ENCODE results near the gene ZSCAN5A. TPM values are rescaled to one million over a fixed set of nuclear protein-coding genes. Genes with fewer than 3 reads are reported as not detected.
"Not testable (repeated sequence)": the region's sequence is repeated elsewhere in the genome, so short reads cannot be mapped to it uniquely, and the experiment has no call there.

Gene ZSCAN5A
- polyA plus RNA-seq, 4 donors = 5.4 to 10.4 (median 7.5) TPM

GRCh38 chr19:56258272-56258671 is 56.4 kb downstream of the ZSCAN5A start:
- Histone ChIP-seq H3K9me3 (ENCODE audit: control insufficient read depth in 2 of 2, insufficient read depth in 1 of 2, low read depth in 1 of 2, low read length in 1 of 2) (no peaks in the 10 kb centered on the region), H3K4me1 (ENCODE audit: control insufficient read depth in 3 of 3, insufficient read depth in 2 of 3, low read depth in 1 of 3, low read length in 2 of 3) (no peaks in the 10 kb centered on the region), H3K27ac (ENCODE audit: low read depth in 1 of 3, low read length in 2 of 3) (no peak overlapping the region), H3K36me3 (ENCODE audit: control insufficient read depth in 3 of 3, insufficient read depth in 2 of 3, low read depth in 1 of 3, low read length in 3 of 3) (peaks cover 0 to 2% (median 0%) of the 10 kb centered on the region in 3 donors), H3K4me3 (ENCODE audit: low read depth in 1 of 3, low read length in 3 of 3) (no peak overlapping the region), H3K27me3 (ENCODE audit: control insufficient read depth in 3 of 3, insufficient read depth in 3 of 3, low read length in 3 of 3) (no peaks in the 10 kb centered on the region)
- FAIRE-seq = no peak
- 81 to 92% (median 88%) methylated on average over 12 of the region's 12 CpGs for WGBS, 3 donors
- no peak for DNase-seq

- Histone ChIP-seq H3K36me3 (ENCODE audit: control insufficient read depth in 3 of 3, insufficient read depth in 2 of 3, low read depth in 1 of 3, low read length in 3 of 3) (no peaks in the 10 kb centered on the region), H3K4me1 (ENCODE audit: control insufficient read depth in 3 of 3, insufficient read depth in 2 of 3, low read depth in 1 of 3, low read length in 2 of 3) (no peaks in the 10 kb centered on the region), H3K4me3 (ENCODE audit: low read depth in 1 of 3, low read length in 3 of 3) (no peak overlapping the region), H3K27me3 (ENCODE audit: control insufficient read depth in 3 of 3, insufficient read depth in 3 of 3, low read length in 3 of 3) (no peaks in the 10 kb centered on the region), H3K9me3 (ENCODE audit: control insufficient read depth in 2 of 2, insufficient read depth in 1 of 2, low read depth in 1 of 2, low read length in 1 of 2) (peaks cover 0 to 6% of the 10 kb centered on the region in 2 donors), H3K27ac (ENCODE audit: low read depth in 1 of 3, low read length in 2 of 3) (no peak overlapping the region)
- no peak for FAIRE-seq
- DNase-seq = peak; percentile 37 to 49
- 64 to 65% (median 65%) methylated on average over 5 of the region's 5 CpGs for WGBS, 3 donors
Observed at GRCh38 chr19:56253737-56254136, 60.9 kb downstream of the ZSCAN5A start.

- 38 to 56% (median 48%) methylated on average over 10 of the region's 10 CpGs for WGBS, 3 donors
- DNase-seq (peak; percentile 61 to 82), FAIRE-seq (no peak)
- H3K36me3 ChIP-seq (ENCODE audit: control insufficient read depth in 3 of 3, insufficient read depth in 2 of 3, low read depth in 1 of 3, low read length in 3 of 3) = no peaks in the 10 kb centered on the region
- H3K27me3 ChIP-seq (ENCODE audit: control insufficient read depth in 3 of 3, insufficient read depth in 3 of 3, low read length in 3 of 3) = no peaks in the 10 kb centered on the region
- H3K4me1 ChIP-seq (ENCODE audit: control insufficient read depth in 3 of 3, insufficient read depth in 2 of 3, low read depth in 1 of 3, low read length in 2 of 3) = no peaks in the 10 kb centered on the region
- H3K9me3 ChIP-seq (ENCODE audit: control insufficient read depth in 2 of 2, insufficient read depth in 1 of 2, low read depth in 1 of 2, low read length in 1 of 2) = peaks cover 0 to 6% of the 10 kb centered on the region in 2 donors
- H3K27ac ChIP-seq (ENCODE audit: low read depth in 1 of 3, low read length in 2 of 3) = no peak overlapping the region
- no peak overlapping the region for H3K4me3 ChIP-seq (ENCODE audit: low read depth in 1 of 3, low read length in 3 of 3)
Observed at GRCh38 chr19:56252699-56253422, 61.8 kb downstream of the ZSCAN5A start.

- not testable (repeated sequence) for H3K27ac ChIP-seq (ENCODE audit: low read depth in 1 of 3, low read length in 2 of 3); FAIRE-seq; H3K4me1 ChIP-seq (ENCODE audit: control insufficient read depth in 3 of 3, insufficient read depth in 2 of 3, low read depth in 1 of 3, low read length in 2 of 3); H3K36me3 ChIP-seq (ENCODE audit: control insufficient read depth in 3 of 3, insufficient read depth in 2 of 3, low read depth in 1 of 3, low read length in 3 of 3); H3K9me3 ChIP-seq (ENCODE audit: control insufficient read depth in 2 of 2, insufficient read depth in 1 of 2, low read depth in 1 of 2, low read length in 1 of 2); H3K27me3 ChIP-seq (ENCODE audit: control insufficient read depth in 3 of 3, insufficient read depth in 3 of 3, low read length in 3 of 3); DNase-seq; H3K4me3 ChIP-seq (ENCODE audit: low read depth in 1 of 3, low read length in 3 of 3)
- WGBS, 3 donors = 95 to 98% (median 96%) methylated on average over 8 of the region's 8 CpGs
Observed at GRCh38 chr19:56248736-56249338, 65.8 kb downstream of the ZSCAN5A start.

- not testable (repeated sequence) for H3K9me3 ChIP-seq (ENCODE audit: control insufficient read depth in 2 of 2, insufficient read depth in 1 of 2, low read depth in 1 of 2, low read length in 1 of 2); H3K27me3 ChIP-seq (ENCODE audit: control insufficient read depth in 3 of 3, insufficient read depth in 3 of 3, low read length in 3 of 3); H3K4me3 ChIP-seq (ENCODE audit: low read depth in 1 of 3, low read length in 3 of 3); DNase-seq; H3K36me3 ChIP-seq (ENCODE audit: control insufficient read depth in 3 of 3, insufficient read depth in 2 of 3, low read depth in 1 of 3, low read length in 3 of 3); FAIRE-seq; H3K4me1 ChIP-seq (ENCODE audit: control insufficient read depth in 3 of 3, insufficient read depth in 2 of 3, low read depth in 1 of 3, low read length in 2 of 3); H3K27ac ChIP-seq (ENCODE audit: low read depth in 1 of 3, low read length in 2 of 3)
- WGBS, 3 donors = 74 to 90% (median 88%) methylated on average over 3 to 4 of the region's 4 CpGs
Observed at GRCh38 chr19:56245764-56246163, 68.9 kb downstream of the ZSCAN5A start.

GRCh38 chr19:56245121-56245740 is 69.4 kb downstream of the ZSCAN5A start:
- FAIRE-seq = no peak
- Histone ChIP-seq H3K4me1 (ENCODE audit: control insufficient read depth in 3 of 3, insufficient read depth in 2 of 3, low read depth in 1 of 3, low read length in 2 of 3) (no peaks in the 10 kb centered on the region), H3K4me3 (ENCODE audit: low read depth in 1 of 3, low read length in 3 of 3) (no peak overlapping the region), H3K27ac (ENCODE audit: low read depth in 1 of 3, low read length in 2 of 3) (no peak overlapping the region), H3K36me3 (ENCODE audit: control insufficient read depth in 3 of 3, insufficient read depth in 2 of 3, low read depth in 1 of 3, low read length in 3 of 3) (no peaks in the 10 kb centered on the region), H3K9me3 (ENCODE audit: control insufficient read depth in 2 of 2, insufficient read depth in 1 of 2, low read depth in 1 of 2, low read length in 1 of 2) (no peaks in the 10 kb centered on the region), H3K27me3 (ENCODE audit: control insufficient read depth in 3 of 3, insufficient read depth in 3 of 3, low read length in 3 of 3) (no peaks in the 10 kb centered on the region)
- WGBS, 3 donors = 87 to 95% (median 90%) methylated on average over 7 of the region's 7 CpGs
- DNase-seq = no peak

- no peaks in the 10 kb centered on the region for H3K27me3 ChIP-seq (ENCODE audit: control insufficient read depth in 3 of 3, insufficient read depth in 3 of 3, low read length in 3 of 3)
- no peaks in the 10 kb centered on the region for H3K9me3 ChIP-seq (ENCODE audit: control insufficient read depth in 2 of 2, insufficient read depth in 1 of 2, low read depth in 1 of 2, low read length in 1 of 2)
- H3K4me3 ChIP-seq (ENCODE audit: low read depth in 1 of 3, low read length in 3 of 3) = no peak overlapping the region
- DNase-seq (no peak), FAIRE-seq (no peak)
- H3K36me3 ChIP-seq (ENCODE audit: control insufficient read depth in 3 of 3, insufficient read depth in 2 of 3, low read depth in 1 of 3, low read length in 3 of 3) = no peaks in the 10 kb centered on the region
- no peak overlapping the region for H3K27ac ChIP-seq (ENCODE audit: low read depth in 1 of 3, low read length in 2 of 3)
- H3K4me1 ChIP-seq (ENCODE audit: control insufficient read depth in 3 of 3, insufficient read depth in 2 of 3, low read depth in 1 of 3, low read length in 2 of 3) = no peaks in the 10 kb centered on the region
- WGBS, 3 donors = 90 to 93% (median 93%) methylated on average over 9 of the region's 9 CpGs
Observed at GRCh38 chr19:56223481-56223880, 91.2 kb downstream of the ZSCAN5A start.

- H3K4me1 ChIP-seq (ENCODE audit: control insufficient read depth in 3 of 3, insufficient read depth in 2 of 3, low read depth in 1 of 3, low read length in 2 of 3) = no peaks in the 10 kb centered on the region
- no peaks in the 10 kb centered on the region for H3K27me3 ChIP-seq (ENCODE audit: control insufficient read depth in 3 of 3, insufficient read depth in 3 of 3, low read length in 3 of 3)
- H3K27ac ChIP-seq (ENCODE audit: low read depth in 1 of 3, low read length in 2 of 3) = no peak overlapping the region
- no peaks in the 10 kb centered on the region for H3K9me3 ChIP-seq (ENCODE audit: control insufficient read depth in 2 of 2, insufficient read depth in 1 of 2, low read depth in 1 of 2, low read length in 1 of 2)
- no peak for DNase-seq
- FAIRE-seq = no peak
- H3K4me3 ChIP-seq (ENCODE audit: low read depth in 1 of 3, low read length in 3 of 3) = no peak overlapping the region
- 82 to 85% (median 83%) methylated on average over 6 of the region's 6 CpGs for WGBS, 3 donors
- H3K36me3 ChIP-seq (ENCODE audit: control insufficient read depth in 3 of 3, insufficient read depth in 2 of 3, low read depth in 1 of 3, low read length in 3 of 3) = no peaks in the 10 kb centered on the region
Observed at GRCh38 chr19:56222901-56223300, 91.7 kb downstream of the ZSCAN5A start.
